GM19397 (cell line): Measurements from ENCODE around the gene SIRT7.

Experiments
- ATAC-seq: cut with Tn5 transposase; IDR thresholded peaks from one replicate; pipeline ENCODE4 v1.9.1; 2021; ENCODE audit warnings: mild to moderate bottlenecking, moderate library complexity; ENCODE audit not compliant: unreplicated experiment

The SIRT7 gene

GRCh38 chr17:81867170-81867990 is 50.6 kb downstream of the SIRT7 start:
- no peak for ATAC-seq

GRCh38 chr17:81866440-81867169 is 51.4 kb downstream of the SIRT7 start:
- ATAC-seq, result no peak

- ATAC-seq, result no peak
Measured at GRCh38 chr17:81865733-81866439, 52.1 kb downstream of the SIRT7 start.

- ATAC-seq, result no peak
Measured at GRCh38 chr17:81865358-81865732, 52.6 kb downstream of the SIRT7 start.

GRCh38 chr17:81863833-81864768 is 53.9 kb downstream of the SIRT7 start:
- ATAC-seq, result no peak

GRCh38 chr17:81863123-81863675 is 54.8 kb downstream of the SIRT7 start:
- ATAC-seq, result no peak
